GM15510 (cell line): ENCODE data around the gene DOC2B.
"Not testable (repeated sequence)": the region's sequence is repeated elsewhere in the genome, so short reads cannot be mapped to it uniquely, and the experiment has no call there.

Experiments
- POLR2A ChIP-seq: IDR thresholded peaks from 3 replicates; pipeline ENCODE4 v1.6.1; 2011; ENCODE audit warnings: borderline replicate concordance; ENCODE audit not compliant: insufficient read length; ENCODE audit errors: extremely low read depth

Gene DOC2B

DNA sequence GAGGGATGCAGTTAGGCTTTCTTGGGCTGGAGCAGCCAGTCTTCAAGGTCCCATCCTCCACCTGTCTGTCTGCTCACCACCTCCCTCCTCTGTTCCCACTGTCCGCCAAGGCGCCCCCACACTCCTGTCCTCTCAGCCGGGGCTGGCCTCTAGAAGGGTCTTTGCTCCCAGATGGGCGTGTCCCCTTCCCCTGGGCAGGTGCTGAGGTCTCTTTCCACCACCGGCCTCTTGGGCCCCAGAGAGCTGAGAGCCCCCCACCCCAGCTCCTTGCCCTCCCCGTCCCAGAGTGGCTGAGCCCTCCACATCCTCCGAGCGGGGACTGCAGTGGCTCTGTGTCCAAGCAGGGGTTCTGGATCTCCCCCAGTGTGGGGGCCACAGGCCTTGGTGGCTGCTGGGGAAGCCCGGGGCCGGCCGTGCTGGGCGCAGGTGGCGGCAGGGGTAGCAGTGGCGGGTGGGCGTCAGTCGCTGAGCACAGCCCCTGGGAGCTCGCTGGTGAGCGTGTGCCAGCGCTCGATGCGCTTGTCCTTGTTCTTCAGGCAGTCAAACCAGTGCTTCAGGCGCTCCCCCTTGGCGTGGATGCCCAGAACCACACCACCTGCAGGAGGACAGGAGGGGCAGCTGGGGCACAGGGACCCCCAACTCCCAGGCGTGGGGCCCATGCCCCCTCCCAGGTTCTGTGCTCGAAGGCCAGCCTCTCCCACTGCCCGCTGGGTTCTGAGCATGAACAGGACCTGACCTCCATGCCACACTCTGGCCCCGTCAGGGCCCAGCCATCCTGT lies 34.3 kb downstream of the DOC2B start:
- TF ChIP-seq POLR2A: no peak

- no peak for TF ChIP-seq POLR2A
Measured at GRCh38 chr17:146546-146945, 34.9 kb downstream of the DOC2B start.

- TF ChIP-seq POLR2A: no peak
Measured at GRCh38 chr17:145671-146541, 35.5 kb downstream of the DOC2B start.

DNA sequence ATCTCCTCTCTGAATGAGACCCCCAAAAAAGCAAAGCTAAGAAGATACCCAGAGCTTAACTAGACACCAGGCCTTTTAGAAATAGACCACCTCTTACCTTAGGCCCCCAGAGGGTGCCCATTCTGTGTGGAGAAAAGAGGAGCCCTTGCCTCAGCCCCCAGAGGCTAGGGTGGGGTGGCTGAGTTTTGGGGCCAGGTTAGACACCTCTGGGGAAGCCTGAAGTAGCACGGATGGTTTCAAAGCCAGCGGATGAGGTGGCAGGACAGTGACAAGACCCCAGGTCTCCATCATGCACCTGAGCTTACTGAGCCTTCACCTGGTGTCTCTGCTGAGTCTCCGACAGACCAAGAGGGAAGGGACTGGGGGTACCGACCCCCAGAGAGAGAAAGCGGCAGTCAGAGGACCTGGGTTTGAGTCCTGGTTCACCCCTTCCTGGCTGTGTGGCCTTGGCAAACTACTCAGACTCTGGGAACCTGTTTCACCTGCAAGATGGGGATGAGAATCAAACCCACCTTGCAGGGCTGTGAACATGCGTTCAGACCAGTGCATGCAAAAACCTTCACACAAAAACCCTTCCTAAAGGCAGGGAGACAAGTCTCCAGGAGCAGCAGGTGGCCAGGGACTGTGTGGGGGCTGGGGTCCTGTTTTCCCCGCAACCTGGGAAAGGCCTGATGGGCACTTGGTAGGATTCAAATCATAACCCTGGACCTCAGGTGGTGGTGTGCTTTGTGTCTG lies 36.3 kb downstream of the DOC2B start:
- TF ChIP-seq POLR2A: no peak

- TF ChIP-seq POLR2A: no peak
Measured at GRCh38 chr17:143785-144281, 37.6 kb downstream of the DOC2B start.

DNA sequence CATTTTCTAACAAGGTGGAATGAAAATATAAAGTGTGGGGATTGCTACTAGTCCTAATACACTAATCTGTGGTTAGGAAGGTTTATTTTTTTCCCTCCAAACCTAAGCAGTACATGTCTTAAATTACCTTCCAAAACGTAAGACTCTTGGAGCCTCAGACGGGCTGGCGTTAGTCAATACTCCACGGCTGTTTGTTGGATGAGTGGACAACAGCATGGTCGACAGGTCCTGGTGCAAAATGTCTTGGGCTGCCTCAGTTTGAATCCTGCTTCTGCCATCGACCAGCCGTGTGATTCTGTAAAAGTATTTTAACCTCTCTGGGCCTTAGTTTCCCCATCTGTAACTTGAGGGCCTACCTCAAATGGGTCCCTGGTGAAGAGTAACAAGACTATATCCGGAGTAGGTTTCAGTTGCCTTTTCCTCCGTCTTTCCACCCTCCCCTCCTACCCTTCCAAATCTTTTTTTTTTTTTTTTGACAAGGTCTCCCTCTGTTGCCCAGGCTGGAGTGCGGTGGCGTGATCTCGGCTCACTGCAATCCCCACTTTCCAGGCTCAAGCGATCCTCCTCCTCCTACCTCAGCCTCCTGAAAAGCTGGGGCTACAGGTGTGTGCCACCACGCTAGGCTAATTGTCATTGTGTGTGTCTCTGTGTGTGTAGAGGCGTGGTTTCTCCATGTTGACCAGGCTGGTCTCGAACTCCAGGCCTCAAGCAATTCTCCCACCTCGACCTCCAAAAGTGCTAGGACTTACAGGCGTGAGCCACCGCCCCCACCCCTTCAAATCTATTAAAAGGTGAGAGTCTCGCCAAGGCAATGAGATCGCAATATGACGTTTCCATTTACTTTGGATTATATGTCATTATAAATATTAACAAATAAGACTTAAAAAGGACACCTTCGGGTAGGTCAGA lies 38.3 kb downstream of the DOC2B start:
- no peak for TF ChIP-seq POLR2A

DNA sequence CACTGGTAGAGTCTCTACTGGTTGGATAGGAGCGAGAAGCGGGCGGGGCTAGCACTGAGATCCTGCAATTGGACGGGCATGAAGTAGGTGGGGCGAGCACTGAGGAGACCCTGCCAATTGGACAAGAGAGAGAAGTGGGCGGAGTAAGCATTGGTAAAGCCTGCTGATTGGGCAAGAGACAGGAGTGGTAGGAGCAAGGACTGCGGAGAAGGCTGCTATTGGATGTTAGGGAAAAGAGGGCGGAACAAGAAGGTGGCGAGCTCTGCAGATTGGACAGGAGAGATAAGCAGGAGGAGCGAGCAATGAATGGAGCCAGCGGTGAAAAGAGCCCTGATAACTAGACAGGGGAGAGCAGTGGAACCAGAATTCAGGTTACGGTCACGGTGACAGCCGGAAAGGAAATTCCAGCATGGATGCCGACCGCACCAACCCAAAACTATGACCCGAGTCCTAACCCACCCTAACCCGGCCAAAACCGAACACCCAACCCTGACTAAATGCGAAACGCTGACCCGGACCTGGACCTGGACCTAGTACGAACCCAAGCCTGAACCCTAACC lies 39.3 kb downstream of the DOC2B start:
- no peak for TF ChIP-seq POLR2A

- not testable (repeated sequence) for TF ChIP-seq POLR2A
Measured at GRCh38 chr17:137166-137807, 44.2 kb downstream of the DOC2B start, which contains the start of gene SCGB1C2. Gene SCGB1C2 (plus strand): TSS chr17:137569. CDS start chr17:137591, 22 bp downstream.
